Ishikawa (cell line): Measurements from ENCODE around the gene RESP18.
A peak's percentile ranks its signal among the peaks of the same experiment; 100 is the strongest.

Experiments
- CEBPB ChIP-seq: IDR thresholded peaks from 2 replicates; pipeline ENCODE4 v1.6.1; 2012
- CREB1 ChIP-seq: IDR thresholded peaks from 2 replicates; pipeline ENCODE4 v1.6.1; 2012; ENCODE audit warnings: low read depth
- EGR1 ChIP-seq: IDR thresholded peaks from 2 replicates; pipeline ENCODE4 v1.6.1; 2012
- EP300 ChIP-seq: IDR thresholded peaks from 2 replicates; pipeline ENCODE4 v1.6.1; 2012; ENCODE audit warnings: borderline replicate concordance
- FOXM1 ChIP-seq: IDR thresholded peaks from 2 replicates; pipeline ENCODE4 v1.6.1; 2012; ENCODE audit warnings: low read depth, borderline replicate concordance
- NFIC ChIP-seq: IDR thresholded peaks from 2 replicates; pipeline ENCODE4 v1.6.1; 2012
- RAD21 ChIP-seq: IDR thresholded peaks from 2 replicates; pipeline ENCODE4 v1.6.1; 2012; ENCODE audit warnings: low read depth
- TAF1 ChIP-seq: IDR thresholded peaks from 2 replicates; pipeline ENCODE4 v1.6.1; 2012; ENCODE audit warnings: low read depth, mild to moderate bottlenecking
- TCF12 ChIP-seq: IDR thresholded peaks from 2 replicates; pipeline ENCODE4 v1.6.1; 2012; ENCODE audit warnings: low read depth
- TEAD4 ChIP-seq: IDR thresholded peaks from 2 replicates; pipeline ENCODE4 v1.6.1; 2012
- USF1 ChIP-seq: IDR thresholded peaks from 2 replicates; pipeline ENCODE4 v1.6.1; 2012
- YY1 ChIP-seq: IDR thresholded peaks from 2 replicates; pipeline ENCODE4 v1.6.1; 2012; ENCODE audit warnings: low read depth
- ZBTB7A ChIP-seq: IDR thresholded peaks from 2 replicates; pipeline ENCODE4 v1.6.1; 2012; ENCODE audit warnings: low read depth
- TF ChIP-seq, protein P1 (sequence below): IDR thresholded peaks from 2 replicates; pipeline ENCODE4 v1.6.1; 2012; ENCODE audit warnings: low read depth, mild to moderate bottlenecking
- TF ChIP-seq, protein P2 (sequence below): IDR thresholded peaks from 2 replicates; pipeline ENCODE4 v1.6.1; 2012

Gene RESP18

DNA sequence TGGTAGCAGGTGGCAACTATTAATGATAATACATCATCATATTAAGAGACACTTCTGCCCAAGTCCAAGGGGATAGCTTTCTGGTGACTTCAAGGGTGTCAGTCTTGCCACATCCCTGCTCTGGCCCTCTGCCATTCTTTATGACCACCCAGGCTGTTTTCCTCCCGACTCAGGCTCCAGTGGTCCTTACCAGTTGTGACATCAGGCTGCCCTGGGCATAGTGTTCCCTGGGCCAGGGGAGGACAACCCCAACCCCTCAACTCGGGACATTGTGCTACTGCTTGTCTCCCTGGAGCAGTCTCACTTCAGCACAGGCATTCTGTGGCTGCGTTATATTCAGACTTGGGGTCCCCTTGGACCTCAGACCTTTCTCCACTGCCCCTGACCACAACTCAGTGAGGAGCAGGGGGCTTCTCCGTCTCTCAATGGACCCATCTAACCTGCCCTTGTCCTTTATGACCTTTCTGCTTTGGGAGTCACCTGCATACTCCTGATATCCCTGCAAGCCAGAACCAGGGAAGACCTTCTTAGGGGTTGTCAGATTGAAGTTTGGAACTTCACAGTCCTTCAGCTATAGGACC lies 40.5 kb downstream of the RESP18 start:
- TF ChIP-seq TCF12 = no peak
- TF ChIP-seq TEAD4 = no peak
- no peak for TF ChIP-seq CREB1
- no peak for TF ChIP-seq USF1
- TF ChIP-seq YY1 = no peak
- no peak for TF ChIP-seq CEBPB
- TF ChIP-seq ZBTB7A = no peak
- TF ChIP-seq RAD21 = no peak
- no peak for TF ChIP-seq EP300
- TF ChIP-seq, protein P1, sequence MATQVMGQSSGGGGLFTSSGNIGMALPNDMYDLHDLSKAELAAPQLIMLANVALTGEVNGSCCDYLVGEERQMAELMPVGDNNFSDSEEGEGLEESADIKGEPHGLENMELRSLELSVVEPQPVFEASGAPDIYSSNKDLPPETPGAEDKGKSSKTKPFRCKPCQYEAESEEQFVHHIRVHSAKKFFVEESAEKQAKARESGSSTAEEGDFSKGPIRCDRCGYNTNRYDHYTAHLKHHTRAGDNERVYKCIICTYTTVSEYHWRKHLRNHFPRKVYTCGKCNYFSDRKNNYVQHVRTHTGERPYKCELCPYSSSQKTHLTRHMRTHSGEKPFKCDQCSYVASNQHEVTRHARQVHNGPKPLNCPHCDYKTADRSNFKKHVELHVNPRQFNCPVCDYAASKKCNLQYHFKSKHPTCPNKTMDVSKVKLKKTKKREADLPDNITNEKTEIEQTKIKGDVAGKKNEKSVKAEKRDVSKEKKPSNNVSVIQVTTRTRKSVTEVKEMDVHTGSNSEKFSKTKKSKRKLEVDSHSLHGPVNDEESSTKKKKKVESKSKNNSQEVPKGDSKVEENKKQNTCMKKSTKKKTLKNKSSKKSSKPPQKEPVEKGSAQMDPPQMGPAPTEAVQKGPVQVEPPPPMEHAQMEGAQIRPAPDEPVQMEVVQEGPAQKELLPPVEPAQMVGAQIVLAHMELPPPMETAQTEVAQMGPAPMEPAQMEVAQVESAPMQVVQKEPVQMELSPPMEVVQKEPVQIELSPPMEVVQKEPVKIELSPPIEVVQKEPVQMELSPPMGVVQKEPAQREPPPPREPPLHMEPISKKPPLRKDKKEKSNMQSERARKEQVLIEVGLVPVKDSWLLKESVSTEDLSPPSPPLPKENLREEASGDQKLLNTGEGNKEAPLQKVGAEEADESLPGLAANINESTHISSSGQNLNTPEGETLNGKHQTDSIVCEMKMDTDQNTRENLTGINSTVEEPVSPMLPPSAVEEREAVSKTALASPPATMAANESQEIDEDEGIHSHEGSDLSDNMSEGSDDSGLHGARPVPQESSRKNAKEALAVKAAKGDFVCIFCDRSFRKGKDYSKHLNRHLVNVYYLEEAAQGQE = no peak
- no peak for TF ChIP-seq TAF1
- TF ChIP-seq, protein P2, sequence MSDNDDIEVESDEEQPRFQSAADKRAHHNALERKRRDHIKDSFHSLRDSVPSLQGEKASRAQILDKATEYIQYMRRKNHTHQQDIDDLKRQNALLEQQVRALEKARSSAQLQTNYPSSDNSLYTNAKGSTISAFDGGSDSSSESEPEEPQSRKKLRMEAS = no peak
- TF ChIP-seq NFIC = no peak
- no peak for TF ChIP-seq FOXM1
- no peak for TF ChIP-seq EGR1

- TF ChIP-seq RAD21 (no peak), FOXM1 (no peak), ZBTB7A (no peak)
Observed at GRCh38 chr2:219291394-219291793, 41.1 kb downstream of the RESP18 start.

DNA sequence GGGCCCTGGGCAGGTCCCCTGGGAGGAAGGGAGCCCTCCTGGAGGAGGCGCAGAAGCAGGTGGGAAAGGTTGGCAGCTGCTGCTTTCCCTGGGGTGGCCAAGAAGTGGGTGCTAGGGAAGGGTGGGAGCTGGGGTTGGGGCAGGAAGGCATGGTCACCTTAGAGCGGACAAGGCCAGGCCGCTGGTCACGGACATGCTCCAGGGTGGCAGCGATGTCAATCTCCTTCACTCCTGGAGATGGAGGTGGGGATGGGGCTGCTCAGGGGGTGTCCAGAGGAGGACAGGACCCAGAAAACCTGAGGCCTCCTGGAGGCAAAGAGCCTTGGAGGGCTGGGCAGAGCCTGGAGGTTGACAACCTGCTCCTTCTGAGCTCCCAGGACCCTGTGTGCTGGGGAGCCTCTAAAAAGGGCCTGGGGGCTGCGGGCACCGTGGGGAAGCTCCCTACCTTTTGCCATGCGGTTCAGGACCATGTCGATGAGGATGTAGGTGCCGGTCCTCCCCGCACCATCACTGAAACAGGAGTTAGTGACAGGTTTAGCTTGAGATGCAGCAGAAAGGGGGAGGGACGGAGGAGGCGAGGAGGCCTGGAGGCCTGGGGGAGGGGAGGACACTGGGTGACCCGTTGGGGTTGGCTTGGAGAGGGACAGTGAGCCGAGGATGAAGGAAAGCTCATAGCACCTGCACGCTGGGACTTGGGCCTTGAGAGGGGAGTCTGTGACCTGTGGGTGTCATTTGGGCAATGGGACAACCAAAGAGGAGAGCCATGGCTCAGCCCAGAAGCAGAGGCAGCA lies 42.0 kb downstream of the RESP18 start:
- TF ChIP-seq EP300 (no peak), USF1 (no peak), RAD21 (no peak), FOXM1 (no peak), CREB1 (no peak), CEBPB (no peak), TAF1 (no peak), YY1 (no peak), TEAD4 (no peak), NFIC (no peak), ZBTB7A (no peak)
- TF ChIP-seq, protein P2 = no peak
- TF ChIP-seq, protein P1 = no peak

- peak; percentile 97 for TF ChIP-seq ZBTB7A
- no peak for TF ChIP-seq TEAD4
- peak; percentile 34; the same call in 1 of the 2 replicates for TF ChIP-seq CEBPB
- no peak for TF ChIP-seq YY1
- TF ChIP-seq RAD21 = no peak
- TF ChIP-seq NFIC = peak; percentile 92
- no peak for TF ChIP-seq USF1
- TF ChIP-seq TCF12 = peak; percentile 32; the same call in 1 of the 2 replicates
- no peak for TF ChIP-seq CREB1
- TF ChIP-seq EGR1 = peak; percentile 57; the same call in 1 of the 2 replicates
- no peak for TF ChIP-seq TAF1
- no peak for TF ChIP-seq FOXM1
- TF ChIP-seq, protein P2 = 0 out of 2 replicates have a peak, but pooled peaks have one; percentile 51
- TF ChIP-seq, protein P1 = no peak
- TF ChIP-seq EP300 = no peak
Observed at GRCh38 chr2:219289537-219290361, 42.8 kb downstream of the RESP18 start.
